GM12878 (cell line): ENCODE data around the gene PIGZ. TPM values are rescaled to one million over a fixed set of nuclear protein-coding genes. Genes with fewer than 3 reads are reported as not detected.

Experiments
- ATAC-seq: fragments of 200-7000 bp; cut with Tn5 transposase; 3 replicates; pipeline ENCODE4 v1.9.1; 2020; ENCODE audit warnings: mild to moderate bottlenecking, moderate library complexity
- BruUV-seq: library from RNA; stranded (reverse); fragments of 400-500 nt; replicated peaks from 2 replicates; lab custom pipeline; 2021; lab: Mats Ljungman, UMichigan
- CTCF ChIA-PET: fragments of 300-600 bp; sonication (Branson Sonifier 250); formaldehyde crosslinking; extraction: SDS; loops from one replicate; lab custom pipeline; 2021; ENCODE audit warnings: inconsistent platforms; lab: Yijun Ruan, JAX
- POLR2A ChIA-PET: fragments of 350-600 bp; formaldehyde crosslinking; extraction: SDS; loops from one replicate; lab custom pipeline; 2021; ENCODE audit warnings: inconsistent platforms; lab: Charles Lee
- RAD21 ChIA-PET: fragments of 300-600 bp; sonication (Branson Sonifier 250); formaldehyde crosslinking; loops from one replicate; lab custom pipeline; 2023; ENCODE audit warnings: antibody characterized with exemption; ENCODE audit not compliant: unreplicated experiment; lab: Charles Lee
- SMC1A ChIA-PET: fragments of 300-600 bp; sonication (Branson Sonifier 250); formaldehyde crosslinking; loops from one replicate; lab custom pipeline; 2023; ENCODE audit not compliant: unreplicated experiment, uncharacterized antibody; lab: Charles Lee
- DNase-seq: peaks from one replicate; pipeline ENCODE4 v3.0.0-alpha.2; 2011; ENCODE audit warnings: low read depth, low spot score
- FAIRE-seq: peaks from 3 replicates; lab custom pipeline; 2011; peaks lifted over from hg19 to GRCh38; lab: Jason Lieb, UNC
- H2AFZ ChIP-seq: 2 replicates; pipeline ENCODE4 v1.6.0; 2011; ENCODE audit warnings: low read depth, low read length, control low read depth; ENCODE audit not compliant: control insufficient read depth
- H3K27ac ChIP-seq: 2 replicates; pipeline ENCODE4 v1.5.1; 2011; ENCODE audit warnings: control low read depth; ENCODE audit not compliant: control insufficient read depth, insufficient read depth
- H3K27me3 ChIP-seq, 2 experiments: replicated peaks in 1 of 2; 2 replicates each; pipeline versions ENCODE4 v1.6.0 to v1.6.1; 2011; ENCODE audit warnings: low read length in 1 of 2; ENCODE audit not compliant: control insufficient read depth in 2 of 2, insufficient read depth in 2 of 2
- H3K36me3 ChIP-seq, 2 experiments: 2 replicates each; pipeline ENCODE4 v1.5.1; 2011; ENCODE audit warnings: low read length in 1 of 2; ENCODE audit not compliant: control insufficient read depth in 2 of 2, insufficient read depth in 2 of 2
- H3K4me1 ChIP-seq: 2 replicates; pipeline ENCODE4 v1.6.1; 2011; ENCODE audit warnings: mild to moderate bottlenecking, low read length, moderate library complexity, mixed read lengths; ENCODE audit not compliant: control insufficient read depth, insufficient read depth
- H3K4me2 ChIP-seq: 2 replicates; pipeline ENCODE4 v1.6.0; 2011; ENCODE audit warnings: control low read depth; ENCODE audit not compliant: control insufficient read depth, insufficient read depth
- H3K4me3 ChIP-seq: fragments of 200-600 bp; sonication (generic); 2 replicates; pipeline ENCODE4 v1.5.1; 2016
- H3K79me2 ChIP-seq: 2 replicates; pipeline ENCODE4 v1.6.0; 2011; ENCODE audit warnings: low read length; ENCODE audit not compliant: control insufficient read depth, insufficient read depth
- H3K9ac ChIP-seq: 2 replicates; pipeline ENCODE4 v1.8.0; 2011; ENCODE audit warnings: low read length, control low read depth, mixed read lengths; ENCODE audit not compliant: control insufficient read depth, insufficient read depth
- H3K9me3 ChIP-seq: replicated peaks from 3 replicates; pipeline ENCODE4 v1.5.1; 2011; ENCODE audit warnings: mild to moderate bottlenecking, low read length; ENCODE audit not compliant: control insufficient read depth, insufficient read depth
- H4K20me1 ChIP-seq: 2 replicates; pipeline ENCODE4 v1.6.0; 2011; ENCODE audit not compliant: control insufficient read depth, insufficient read depth
- PKNOX1 ChIP-seq: fragments of 450-650 bp; IDR thresholded peaks from 2 replicates; pipeline ENCODE4 v1.6.1; 2016; ENCODE audit warnings: mild to moderate bottlenecking
- RUNX3 ChIP-seq: IDR thresholded peaks from 2 replicates; pipeline ENCODE4 v1.6.1; 2012; ENCODE audit warnings: low read length, inconsistent platforms
- TCF12 ChIP-seq: IDR thresholded peaks from 2 replicates; pipeline ENCODE4 v1.6.1; 2011; ENCODE audit warnings: low read depth, mild to moderate bottlenecking, low read length
- WGBS: methylation state at CpG from one replicate; pipeline ENCODE4 v1.1.6; 2016; ENCODE audit warnings: low lambda C conversion rate; ENCODE audit not compliant: insufficient replicate concordance, insufficient coverage; ENCODE audit errors: missing lambda C conversion rate; 5-methylcytosine and 5-hydroxymethylcytosine counted together
- in situ Hi-C: fragments of 300-500 bp; cut with MboI; formaldehyde crosslinking; loops from 9 replicates; pipeline ENCODE4 v1.14.3; 2018; ENCODE audit warnings: mixed read lengths
- intact Hi-C: fragments of 100-400 bp; cut with micrococcal nuclease; formaldehyde crosslinking; loops from one replicate; pipeline ENCODE4 v1.14.2; 2022; ENCODE audit not compliant: unreplicated experiment
- polyA plus RNA-seq, 11 experiments: library from polyadenylated mRNA; depleted of rRNA in 4 of 11; unstranded in 6 of 11; stranded (reverse) in 5 of 11; fragments of >200 nt; fragmentation: Nextera tagmentation in 4 of 11; fragmentation: Illumina TruSeq in 1 of 11; extraction: Ambion mirVana in 4 of 11; extraction: Trizol in 1 of 11; gene quantifications; 1 replicate in 1 of 11; 2 replicates in 10 of 11; pipeline versions ENCODE4 v1.2.1 to v1.2.3, GENCODE V29; 2011 to 2016; ENCODE audit warnings: inconsistent platforms in 2 of 11, missing spikeins in 2 of 11, low read depth in 1 of 11
- total RNA-seq, 4 experiments: library from RNA; depleted of rRNA in 3 of 4; stranded (reverse); fragments of >200 nt in 3 of 4; fragmentation: Illumina TruSeq in 1 of 4; extraction: Trizol in 1 of 4; gene quantifications; 2 replicates each; pipeline versions ENCODE4 v1.2.1 to v1.2.3, GENCODE V29; 2013 to 2021

The PIGZ gene
- total and polyA plus RNA-seq, 10 of the 15 experiments (the other 5 are each of a cell fraction or from before 2014, with no cell fraction given) = 0.06 to 1.2 (median 0.64) TPM

- TF ChIP-seq TCF12 = no peak
- 0 out of 2 replicates have a peak, but pooled peaks have one; percentile 1 for TF ChIP-seq RUNX3
- TF ChIP-seq PKNOX1 = no peak
- TF ChIP-seq, all 136 proteins: peak for 1
- CTCF ChIA-PET = interaction anchor here (1.4 to 4.7 kb wide), 2 partner anchors 61 to 130 kb away, joined by 4 to 68 read pairs; partner anchors contain the start of gene MELTF
- in situ Hi-C loops (no loop called here), intact Hi-C loops (loop anchor here (2.0 kb wide), 1 partner anchor 25 kb away; the partner anchor contains the start of gene NCBP2)
- RAD21 ChIA-PET = interaction anchor here (1.6 kb wide), 1 partner anchor 25 kb away, joined by 5 read pairs; the partner anchor contains the start of gene NCBP2
- no peaks in the 10 kb centered on the region for H3K36me3 ChIP-seq
- no peaks in the 10 kb centered on the region for H3K79me2 ChIP-seq
- peak overlapping the region; percentile 72; the same call in 1 of the 2 replicates for H3K4me3 ChIP-seq
- SMC1A ChIA-PET = no interaction called here
- ATAC-seq (no peak), FAIRE-seq (no peak), DNase-seq (no peak)
- no peak overlapping the region for H2AFZ ChIP-seq
- TSS peak; percentile 57 for BruUV-seq
- peaks cover 3% of the 10 kb centered on the region for H3K4me1 ChIP-seq
- H3K9me3 ChIP-seq = peaks cover 14% of the 10 kb centered on the region; the same call in 1 of the 3 replicates
- POLR2A ChIA-PET = no interaction called here
- 85% methylated on average over 35 of the region's 35 CpGs for WGBS
- H3K27me3 ChIP-seq = no peaks in the 10 kb centered on the region; a peak in 1 of 4 replicates
- H3K4me2 ChIP-seq = peak overlapping the region; percentile 96
- no peaks in the 10 kb centered on the region for H4K20me1 ChIP-seq
- no peak overlapping the region for H3K27ac ChIP-seq
- H3K9ac ChIP-seq = no peak overlapping the region
These were observed 1.0 kb downstream of the PIGZ start for GRCh38 chr3:196967412-196968232.
